Liver (tissue), 9 donors: ENCODE data around the gene IL32. TPM values are rescaled to one million over a fixed set of nuclear protein-coding genes. Genes with fewer than 3 reads are reported as not detected.
A peak's percentile ranks its signal among the peaks of the same experiment; 100 is the strongest.

Source experiments
- DNase-seq: peaks from one replicate; pipeline ENCODE4 v3.0.0-alpha.2; 2017; ENCODE audit warnings: low spot score
- H3K27ac ChIP-seq, 2 donors: one replicate each; pipeline ENCODE4 v1.7.0; 2013; ENCODE audit warnings: inconsistent platforms in 2 of 2, low read length in 2 of 2, control low read depth in 1 of 2, low read depth in 1 of 2, mild to moderate bottlenecking in 1 of 2
- H3K27me3 ChIP-seq, 4 donors: one replicate each; pipeline versions ENCODE4 v1.6.1 to v1.7.0; 2013; ENCODE audit warnings: low read length in 3 of 4, inconsistent platforms in 1 of 4, mild to moderate bottlenecking in 1 of 4, moderate library complexity in 1 of 4; ENCODE audit not compliant: control insufficient read depth in 4 of 4, insufficient read depth in 4 of 4
- H3K36me3 ChIP-seq, 4 donors: one replicate each; pipeline versions ENCODE4 v1.6.1 to v1.7.0; 2013; ENCODE audit warnings: low read length in 3 of 4, mild to moderate bottlenecking in 3 of 4, low read depth in 1 of 4, moderate library complexity in 1 of 4; ENCODE audit not compliant: control insufficient read depth in 4 of 4, insufficient read depth in 3 of 4
- H3K4me1 ChIP-seq, 4 donors: one replicate each; pipeline versions ENCODE4 v1.6.1 to v1.7.0; 2013; ENCODE audit warnings: low read length in 3 of 4, mild to moderate bottlenecking in 3 of 4, moderate library complexity in 1 of 4; ENCODE audit not compliant: control insufficient read depth in 4 of 4, insufficient read depth in 4 of 4
- H3K4me3 ChIP-seq, 3 donors: one replicate each; pipeline versions ENCODE4 v1.6.1 to v1.7.0; 2013; ENCODE audit warnings: low read length in 3 of 3, control low read depth in 1 of 3, low read depth in 1 of 3, mild to moderate bottlenecking in 1 of 3
- H3K9ac ChIP-seq, 2 donors: one replicate each; pipeline ENCODE4 v1.7.0; 2013; ENCODE audit warnings: low read length in 2 of 2, mild to moderate bottlenecking in 2 of 2, moderate library complexity in 2 of 2, control low read depth in 1 of 2, low read depth in 1 of 2
- H3K9me3 ChIP-seq, 4 donors: one replicate each; pipeline versions ENCODE4 v1.6.1 to v1.7.0; 2013; ENCODE audit warnings: low read length in 3 of 4; ENCODE audit not compliant: control insufficient read depth in 4 of 4
- ATF3 ChIP-seq: IDR thresholded peaks from 2 replicates; pipeline ENCODE4 v1.6.1; 2016; ENCODE audit warnings: antibody characterized with exemption
- EGR1 ChIP-seq, 2 donors: IDR thresholded peaks; 2 replicates each; pipeline ENCODE4 v1.6.1; 2016 to 2018; ENCODE audit warnings: antibody characterized with exemption in 2 of 2, low read depth in 2 of 2
- FOXA2 ChIP-seq: IDR thresholded peaks from 2 replicates; pipeline ENCODE4 v1.6.1; 2016; ENCODE audit warnings: antibody characterized with exemption
- GABPA ChIP-seq, 2 donors: IDR thresholded peaks in 1 of 2; conservative IDR thresholded peaks in 1 of 2; 2 replicates each; pipeline ENCODE4 v1.6.1; 2016; ENCODE audit warnings: antibody characterized with exemption in 2 of 2, mild to moderate bottlenecking in 1 of 2, moderate library complexity in 1 of 2
- HNF4A ChIP-seq, 2 donors: conservative IDR thresholded peaks; 2 replicates each; pipeline ENCODE4 v1.6.1; 2016; ENCODE audit warnings: antibody characterized with exemption in 2 of 2, mild to moderate bottlenecking in 2 of 2
- HNF4G ChIP-seq: IDR thresholded peaks from 2 replicates; pipeline ENCODE4 v1.6.1; 2016; ENCODE audit warnings: antibody characterized with exemption
- JUND ChIP-seq, 2 donors: IDR thresholded peaks; 2 replicates each; pipeline ENCODE4 v1.6.1; 2016; ENCODE audit warnings: antibody characterized with exemption in 2 of 2
- MAX ChIP-seq: IDR thresholded peaks from 2 replicates; pipeline ENCODE4 v1.6.1; 2016; ENCODE audit warnings: antibody characterized with exemption
- NR2F2 ChIP-seq: IDR thresholded peaks from 2 replicates; pipeline ENCODE4 v1.6.1; 2016; ENCODE audit warnings: antibody characterized with exemption
- RAD21 ChIP-seq, 2 donors: IDR thresholded peaks; 2 replicates each; pipeline ENCODE4 v1.6.1; 2016; ENCODE audit warnings: antibody characterized with exemption in 2 of 2, mild to moderate bottlenecking in 2 of 2
- RXRA ChIP-seq, 2 donors: IDR thresholded peaks; 2 replicates each; pipeline ENCODE4 v1.6.1; 2017 to 2018; ENCODE audit warnings: antibody characterized with exemption in 2 of 2, mild to moderate bottlenecking in 1 of 2
- SP1 ChIP-seq: IDR thresholded peaks from 2 replicates; pipeline ENCODE4 v1.6.1; 2018; ENCODE audit warnings: antibody characterized with exemption, mild to moderate bottlenecking
- TAF1 ChIP-seq: conservative IDR thresholded peaks from 2 replicates; pipeline ENCODE4 v1.6.1; 2016; ENCODE audit warnings: antibody characterized with exemption, mild to moderate bottlenecking
- YY1 ChIP-seq: IDR thresholded peaks from 2 replicates; pipeline ENCODE4 v1.6.1; 2016; ENCODE audit warnings: antibody characterized with exemption, mild to moderate bottlenecking
- WGBS: extraction: QIAGEN DNeasy Blood & Tissue Kit; methylation state at CpG from one replicate; pipeline ENCODE4 v1.1.7; 2013; 5-methylcytosine and 5-hydroxymethylcytosine counted together
- polyA plus RNA-seq, 2 donors: library from polyadenylated mRNA; stranded (reverse) in 1 of 2; unstranded in 1 of 2; fragments of 200-250 nt in 1 of 2; fragments of >200 nt in 1 of 2; fragmentation: Nextera tagmentation in 1 of 2; extraction: Ambion mirVana in 1 of 2; gene quantifications; one replicate each; pipeline versions ENCODE4 v1.2.1 to v1.2.3, GENCODE V29; 2013 to 2015
- total RNA-seq, 2 donors: library from RNA; depleted of rRNA; stranded (reverse); fragments of >200 nt; gene quantifications; one replicate each; pipeline ENCODE4 v1.2.3, GENCODE V29; 2014
- TF ChIP-seq, protein P1 (sequence below): IDR thresholded peaks from 2 replicates; pipeline ENCODE4 v1.6.1; 2016; ENCODE audit warnings: antibody characterized with exemption, mild to moderate bottlenecking
- TF ChIP-seq, protein P2 (sequence below): IDR thresholded peaks from 2 replicates; pipeline ENCODE4 v1.6.1; 2016; ENCODE audit warnings: antibody characterized with exemption
- donor health status: healthy.
- donor health status: healthy.
- donor health status: healthy.
- donor health status: healthy.
- donor health status: healthy.

The IL32 gene
- total and polyA plus RNA-seq, 4 donors = 8.6 to 328 (median 196) TPM

DNA sequence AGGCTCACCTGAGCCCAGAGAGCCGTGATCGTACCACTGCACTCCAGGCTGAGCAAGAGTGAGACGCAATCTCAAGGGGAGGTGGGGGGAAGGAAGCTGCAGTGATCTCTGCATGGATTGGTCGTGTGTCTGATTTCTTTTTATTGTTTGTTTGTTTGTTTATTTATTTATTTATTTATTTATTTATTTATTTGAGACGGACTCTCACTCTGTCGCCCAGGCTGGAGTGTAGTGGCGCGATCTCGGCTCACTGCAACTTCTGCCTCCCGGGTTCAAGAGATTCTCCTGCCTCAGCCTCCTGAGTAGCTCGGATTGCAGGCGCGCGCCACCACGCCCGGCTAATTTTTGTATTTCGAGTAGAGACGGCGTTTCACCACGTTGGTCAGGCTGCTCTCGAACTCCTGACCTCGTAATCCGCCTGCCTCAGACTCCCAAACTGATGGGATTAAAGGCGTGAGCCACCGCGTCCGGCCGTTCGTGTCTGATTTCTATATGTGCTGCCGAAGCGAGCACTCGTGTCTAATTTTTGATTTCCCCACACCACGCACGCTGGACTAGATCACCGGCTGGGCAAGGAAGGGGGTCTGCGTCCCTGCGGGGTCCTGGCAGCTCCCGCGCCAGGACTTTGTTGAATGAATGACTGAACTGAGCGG, 45.7 kb upstream of the IL32 start:
- peaks cover 12 to 34% (median 26%) of the 10 kb centered on the region in 4 donors for H3K4me1 ChIP-seq
- no peak overlapping the region for H3K9ac ChIP-seq
- no peak for DNase-seq
- peak overlapping the region in 2 of 3 donors; percentile 54 to 68 for H3K4me3 ChIP-seq
- no peaks in the 10 kb centered on the region for H3K36me3 ChIP-seq
- no peaks in the 10 kb centered on the region for H3K27me3 ChIP-seq
- WGBS = 31% methylated on average over 40 of the region's 40 CpGs
- H3K27ac ChIP-seq = peak overlapping the region in 1 of 2 donors; percentile 27
- no peaks in the 10 kb centered on the region for H3K9me3 ChIP-seq
- TF ChIP-seq GABPA (IDR thresholded peaks at IDR 0.05 in 1 of 2, conservative IDR thresholded peaks at IDR 0.05 in 1 of 2) (no peak), HNF4A (conservative IDR thresholded peaks at IDR 0.05) (no peak), RAD21 (IDR thresholded peaks at IDR 0.05) (no peak), TAF1 (no peak), MAX (no peak), HNF4G (no peak)
- TF ChIP-seq, protein P1, sequence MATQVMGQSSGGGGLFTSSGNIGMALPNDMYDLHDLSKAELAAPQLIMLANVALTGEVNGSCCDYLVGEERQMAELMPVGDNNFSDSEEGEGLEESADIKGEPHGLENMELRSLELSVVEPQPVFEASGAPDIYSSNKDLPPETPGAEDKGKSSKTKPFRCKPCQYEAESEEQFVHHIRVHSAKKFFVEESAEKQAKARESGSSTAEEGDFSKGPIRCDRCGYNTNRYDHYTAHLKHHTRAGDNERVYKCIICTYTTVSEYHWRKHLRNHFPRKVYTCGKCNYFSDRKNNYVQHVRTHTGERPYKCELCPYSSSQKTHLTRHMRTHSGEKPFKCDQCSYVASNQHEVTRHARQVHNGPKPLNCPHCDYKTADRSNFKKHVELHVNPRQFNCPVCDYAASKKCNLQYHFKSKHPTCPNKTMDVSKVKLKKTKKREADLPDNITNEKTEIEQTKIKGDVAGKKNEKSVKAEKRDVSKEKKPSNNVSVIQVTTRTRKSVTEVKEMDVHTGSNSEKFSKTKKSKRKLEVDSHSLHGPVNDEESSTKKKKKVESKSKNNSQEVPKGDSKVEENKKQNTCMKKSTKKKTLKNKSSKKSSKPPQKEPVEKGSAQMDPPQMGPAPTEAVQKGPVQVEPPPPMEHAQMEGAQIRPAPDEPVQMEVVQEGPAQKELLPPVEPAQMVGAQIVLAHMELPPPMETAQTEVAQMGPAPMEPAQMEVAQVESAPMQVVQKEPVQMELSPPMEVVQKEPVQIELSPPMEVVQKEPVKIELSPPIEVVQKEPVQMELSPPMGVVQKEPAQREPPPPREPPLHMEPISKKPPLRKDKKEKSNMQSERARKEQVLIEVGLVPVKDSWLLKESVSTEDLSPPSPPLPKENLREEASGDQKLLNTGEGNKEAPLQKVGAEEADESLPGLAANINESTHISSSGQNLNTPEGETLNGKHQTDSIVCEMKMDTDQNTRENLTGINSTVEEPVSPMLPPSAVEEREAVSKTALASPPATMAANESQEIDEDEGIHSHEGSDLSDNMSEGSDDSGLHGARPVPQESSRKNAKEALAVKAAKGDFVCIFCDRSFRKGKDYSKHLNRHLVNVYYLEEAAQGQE = no peak
- TF ChIP-seq, protein P2, sequence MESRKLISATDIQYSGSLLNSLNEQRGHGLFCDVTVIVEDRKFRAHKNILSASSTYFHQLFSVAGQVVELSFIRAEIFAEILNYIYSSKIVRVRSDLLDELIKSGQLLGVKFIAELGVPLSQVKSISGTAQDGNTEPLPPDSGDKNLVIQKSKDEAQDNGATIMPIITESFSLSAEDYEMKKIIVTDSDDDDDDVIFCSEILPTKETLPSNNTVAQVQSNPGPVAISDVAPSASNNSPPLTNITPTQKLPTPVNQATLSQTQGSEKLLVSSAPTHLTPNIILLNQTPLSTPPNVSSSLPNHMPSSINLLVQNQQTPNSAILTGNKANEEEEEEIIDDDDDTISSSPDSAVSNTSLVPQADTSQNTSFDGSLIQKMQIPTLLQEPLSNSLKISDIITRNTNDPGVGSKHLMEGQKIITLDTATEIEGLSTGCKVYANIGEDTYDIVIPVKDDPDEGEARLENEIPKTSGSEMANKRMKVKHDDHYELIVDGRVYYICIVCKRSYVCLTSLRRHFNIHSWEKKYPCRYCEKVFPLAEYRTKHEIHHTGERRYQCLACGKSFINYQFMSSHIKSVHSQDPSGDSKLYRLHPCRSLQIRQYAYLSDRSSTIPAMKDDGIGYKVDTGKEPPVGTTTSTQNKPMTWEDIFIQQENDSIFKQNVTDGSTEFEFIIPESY = no peak

DNA sequence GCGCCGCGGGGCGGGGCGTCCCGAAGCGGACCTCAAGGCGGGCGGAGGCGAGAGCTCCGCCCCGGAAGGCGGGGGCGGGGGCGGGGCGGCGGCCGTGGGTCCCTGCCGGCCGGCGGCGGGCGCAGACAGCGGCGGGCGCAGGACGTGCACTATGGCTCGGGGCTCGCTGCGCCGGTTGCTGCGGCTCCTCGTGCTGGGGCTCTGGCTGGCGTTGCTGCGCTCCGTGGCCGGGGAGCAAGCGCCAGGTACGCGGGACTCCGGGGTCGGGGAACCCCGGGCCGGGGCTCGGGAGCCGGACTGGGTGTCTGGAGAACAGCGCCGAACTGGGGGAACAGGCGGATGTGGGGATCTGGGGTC, 45.2 kb upstream of the IL32 start, which contains the start of gene TNFRSF12A:
Gene TNFRSF12A, plus strand, starts transcription at position 122 of the 357 bp plus-strand sequence. Its CDS starts 30 bp downstream, at position 152.
- under 1% methylated on average over 49 of the region's 49 CpGs for WGBS
- Histone ChIP-seq H3K27me3 (no peaks in the 10 kb centered on the region), H3K4me3 (peak within 1 kb of the TSS; percentile 68 to 78 (median 74)), H3K9ac (peak within 1 kb of the TSS; percentile 63 to 66), H3K4me1 (peaks cover 12 to 34% (median 26%) of the 10 kb centered on the region in 4 donors), H3K27ac (peak within 1 kb of the TSS; percentile 92 to 95), H3K36me3 (no peaks in the 10 kb centered on the region), H3K9me3 (no peaks in the 10 kb centered on the region)
- peak; percentile 86 for DNase-seq
- TF ChIP-seq HNF4A (conservative IDR thresholded peaks at IDR 0.05) (no peak), RXRA (IDR thresholded peaks at IDR 0.05) (no peak), NR2F2 (no peak), YY1 (no peak), EGR1 (IDR thresholded peaks at IDR 0.05; ENCODE audit: low read depth in 2 of 2) (peak in 1 of 2 donors; percentile 81), HNF4G (no peak), JUND (IDR thresholded peaks at IDR 0.05) (no peak), RAD21 (IDR thresholded peaks at IDR 0.05) (no peak), ATF3 (no peak), GABPA (IDR thresholded peaks at IDR 0.05 in 1 of 2, conservative IDR thresholded peaks at IDR 0.05 in 1 of 2) (no peak), FOXA2 (no peak), SP1 (peak; percentile 9)
- TF ChIP-seq, protein P2 = no peak
